H1 (cell line): Measurements from ENCODE around the gene PDE8A. TPM values are rescaled to one million over a fixed set of nuclear protein-coding genes. Genes with fewer than 3 reads are reported as not detected.

ENCODE experiments used
- CTCF ChIA-PET: fragments of 300-600 bp; sonication (Branson Sonifier 250); formaldehyde crosslinking; loops from one replicate; lab custom pipeline; 2021; ENCODE audit not compliant: partially characterized antibody; lab: Charles Lee
- POLR2A ChIA-PET: fragments of 300-600 bp; sonication (Branson Sonifier 250); formaldehyde crosslinking; loops from one replicate; lab custom pipeline; 2021; ENCODE audit warnings: inconsistent platforms; ENCODE audit not compliant: partially characterized antibody; lab: Charles Lee
- DNase-seq, 2 experiments: peaks; one replicate each; pipeline versions ENCODE4 v3.0.0 to v3.0.0-alpha.2; 2010 to 2022; ENCODE audit warnings: low spot score in 2 of 2, low read depth in 1 of 2, mixed read lengths in 1 of 2
- FAIRE-seq: peaks from 2 replicates; lab custom pipeline; 2011; peaks lifted over from hg19 to GRCh38; lab: Jason Lieb, UNC
- H2AFZ ChIP-seq: 2 replicates; pipeline ENCODE4 v1.8.1; 2012; ENCODE audit warnings: low read length, inconsistent platforms
- H2AK5ac ChIP-seq: 2 replicates; pipeline ENCODE4 v1.6.1; 2013; ENCODE audit warnings: low read depth, low read length
- H2BK120ac ChIP-seq: replicated peaks from 2 replicates; pipeline ENCODE3; 2013; ENCODE audit warnings: low read depth, low read length, inconsistent platforms
- H2BK12ac ChIP-seq: 2 replicates; pipeline ENCODE4 v1.6.1; 2013; ENCODE audit warnings: low read depth, low read length
- H2BK15ac ChIP-seq: 2 replicates; pipeline ENCODE4 v1.6.1; 2013; ENCODE audit warnings: low read length
- H2BK20ac ChIP-seq: 2 replicates; pipeline ENCODE4 v1.6.1; 2013; ENCODE audit warnings: low read length
- H2BK5ac ChIP-seq: 2 replicates; pipeline ENCODE4 v1.6.1; 2013; ENCODE audit warnings: low read depth, low read length
- H3K14ac ChIP-seq: 2 replicates; pipeline ENCODE4 v1.6.1; 2013; ENCODE audit warnings: inconsistent platforms; ENCODE audit not compliant: insufficient read length
- H3K18ac ChIP-seq: 2 replicates; pipeline ENCODE4 v1.6.1; 2013; ENCODE audit warnings: low read length; ENCODE audit errors: extremely low read depth
- H3K23ac ChIP-seq: 2 replicates; pipeline ENCODE4 v1.6.1; 2013; ENCODE audit warnings: inconsistent platforms; ENCODE audit not compliant: insufficient read length
- H3K23me2 ChIP-seq: 2 replicates; pipeline ENCODE4 v1.6.1; 2013; ENCODE audit warnings: low read depth, low read length
- H3K27ac ChIP-seq: 2 replicates; pipeline ENCODE4 v1.6.1; 2011; ENCODE audit warnings: low read depth, low read length, inconsistent platforms
- H3K27me3 ChIP-seq, 4 experiments: replicated peaks in 1 of 4; 1 replicate in 1 of 4; 2 replicates in 3 of 4; pipeline versions ENCODE4 v1.6.1 to v1.8.1; 2011 to 2013; ENCODE audit warnings: low read length in 3 of 4, mild to moderate bottlenecking in 3 of 4, inconsistent platforms in 2 of 4, mixed read lengths in 2 of 4, moderate library complexity in 1 of 4; ENCODE audit not compliant: control insufficient read depth in 3 of 4, insufficient read depth in 3 of 4; ENCODE audit errors: extremely low read depth in 1 of 4
- H3K36me3 ChIP-seq, 4 experiments: 2 replicates each; pipeline versions ENCODE4 v1.6.1 to v1.8.1; 2011 to 2013; ENCODE audit warnings: mild to moderate bottlenecking in 4 of 4, low read length in 3 of 4, moderate library complexity in 2 of 4, control low read depth in 1 of 4, inconsistent platforms in 1 of 4; ENCODE audit not compliant: insufficient read depth in 4 of 4, control insufficient read depth in 2 of 4
- H3K4ac ChIP-seq: replicated peaks from 2 replicates; pipeline ENCODE3; 2013; ENCODE audit warnings: low read length, low read depth, mixed read lengths, inconsistent platforms; ENCODE audit not compliant: insufficient read length
- H3K4me1 ChIP-seq, 4 experiments: replicated peaks in 1 of 4; 1 replicate in 1 of 4; 2 replicates in 3 of 4; pipeline versions ENCODE4 v1.6.1 to v1.8.1; 2011 to 2013; ENCODE audit warnings: low read length in 3 of 4, inconsistent platforms in 2 of 4, mixed read lengths in 1 of 4; ENCODE audit not compliant: insufficient read depth in 4 of 4, control insufficient read depth in 3 of 4
- H3K4me2 ChIP-seq, 2 experiments: 2 replicates each; pipeline versions ENCODE4 v1.6.1 to v1.8.1; 2011 to 2013; ENCODE audit warnings: low read depth in 2 of 2, low read length in 2 of 2, control low read depth in 1 of 2, inconsistent platforms in 1 of 2, mild to moderate bottlenecking in 1 of 2; ENCODE audit not compliant: insufficient read depth in 1 of 2
- H3K4me3 ChIP-seq, 4 experiments: fragments of 200-600, 300-600 bp in 1 of 4; sonication (generic), shearing (Covaris generic), sonication (Bioruptor Twin) in 1 of 4; 2 replicates each; pipeline versions ENCODE4 v1.5.1 to v1.8.1; 2011 to 2016; ENCODE audit warnings: low read length in 4 of 4, low read depth in 3 of 4, control low read depth in 2 of 4, inconsistent platforms in 2 of 4, mild to moderate bottlenecking in 2 of 4, mixed read lengths in 1 of 4, moderate library complexity in 1 of 4; ENCODE audit not compliant: insufficient read depth in 2 of 4; ENCODE audit errors: extremely low read depth in 1 of 4
- H3K56ac ChIP-seq: replicated peaks from 2 replicates; pipeline ENCODE3; 2013; ENCODE audit warnings: low read depth, mild to moderate bottlenecking, mixed read lengths, low read length, inconsistent platforms; ENCODE audit not compliant: insufficient read length
- H3K79me1 ChIP-seq: 2 replicates; pipeline ENCODE4 v1.6.1; 2013; ENCODE audit warnings: low read depth, low read length, control low read depth
- H3K79me2 ChIP-seq, 2 experiments: 2 replicates each; pipeline versions ENCODE4 v1.6.1 to v1.8.1; 2012 to 2013; ENCODE audit warnings: low read length in 2 of 2, mild to moderate bottlenecking in 2 of 2, inconsistent platforms in 1 of 2; ENCODE audit not compliant: insufficient read depth in 2 of 2, control insufficient read depth in 1 of 2
- H3K9ac ChIP-seq, 4 experiments: replicated peaks in 1 of 4; 1 replicate in 1 of 4; 2 replicates in 3 of 4; pipeline versions ENCODE4 v1.6.1 to v1.8.1; 2011 to 2013; ENCODE audit warnings: low read depth in 3 of 4, low read length in 3 of 4, control low read depth in 2 of 4, mild to moderate bottlenecking in 2 of 4, moderate library complexity in 2 of 4, inconsistent platforms in 1 of 4; ENCODE audit errors: extremely low read depth in 1 of 4
- H3K9me3 ChIP-seq, 2 experiments: 2 replicates each; pipeline versions ENCODE4 v1.6.1 to v1.8.1; 2012 to 2013; ENCODE audit warnings: mild to moderate bottlenecking in 2 of 2, moderate library complexity in 2 of 2, control low read depth in 1 of 2, inconsistent platforms in 1 of 2, low read depth in 1 of 2, low read length in 1 of 2, mixed read lengths in 1 of 2; ENCODE audit not compliant: insufficient read depth in 2 of 2
- H4K20me1 ChIP-seq, 2 experiments: replicated peaks in 1 of 2; 2 replicates each; pipeline versions ENCODE3 to v1.8.1; 2011 to 2013; ENCODE audit warnings: inconsistent platforms in 2 of 2, low read length in 2 of 2, mild to moderate bottlenecking in 1 of 2; ENCODE audit not compliant: insufficient read depth in 2 of 2, control insufficient read depth in 1 of 2
- H4K5ac ChIP-seq: 2 replicates; pipeline ENCODE4 v1.6.1; 2013; ENCODE audit warnings: low read length, low read depth, mixed read lengths, inconsistent platforms; ENCODE audit not compliant: insufficient read length
- H4K8ac ChIP-seq: 2 replicates; pipeline ENCODE4 v1.8.0; 2013; ENCODE audit warnings: mild to moderate bottlenecking, moderate library complexity, low read length, inconsistent platforms; ENCODE audit not compliant: insufficient read depth; ENCODE audit errors: extremely low read depth
- H4K91ac ChIP-seq: replicated peaks from 2 replicates; pipeline ENCODE3; 2013; ENCODE audit warnings: low read length, mixed read lengths, inconsistent platforms; ENCODE audit not compliant: insufficient read length
- CTBP2 ChIP-seq: IDR thresholded peaks from 2 replicates; pipeline ENCODE4 v1.7.0; 2011; ENCODE audit warnings: borderline replicate concordance, mild to moderate bottlenecking, moderate library complexity, mixed read lengths, low read length; ENCODE audit not compliant: insufficient read depth, insufficient read length
- KDM1A ChIP-seq: fragments of 200-600, 300-600 bp; sonication (generic); IDR thresholded peaks from 2 replicates; pipeline ENCODE4 v1.7.1; 2016; ENCODE audit warnings: mild to moderate bottlenecking, low read length, borderline replicate concordance
- NRF1 ChIP-seq: IDR thresholded peaks from 2 replicates; pipeline ENCODE4 v1.6.1; 2011; ENCODE audit warnings: mild to moderate bottlenecking, low read depth, low read length, improper control_type of control experiment
- POLR2AphosphoS5 ChIP-seq: IDR thresholded peaks from 2 replicates; pipeline ENCODE4 v1.6.1; 2011; ENCODE audit warnings: low read depth, low read length
- RXRA ChIP-seq: IDR thresholded peaks from 2 replicates; pipeline ENCODE4 v1.6.1; 2011; ENCODE audit warnings: low read depth, mild to moderate bottlenecking, low read length, moderate library complexity; ENCODE audit not compliant: insufficient read depth
- SIX5 ChIP-seq: IDR thresholded peaks from 2 replicates; pipeline ENCODE4 v1.6.1; 2011; ENCODE audit warnings: mild to moderate bottlenecking, low read depth, low read length
- SP2 ChIP-seq: IDR thresholded peaks from 2 replicates; pipeline ENCODE4 v1.6.1; 2012; ENCODE audit warnings: mild to moderate bottlenecking, low read length, inconsistent platforms
- SRF ChIP-seq: IDR thresholded peaks from 2 replicates; pipeline ENCODE4 v1.6.1; 2011; ENCODE audit warnings: mild to moderate bottlenecking, low read depth, low read length, moderate library complexity
- TBP ChIP-seq: IDR thresholded peaks from 2 replicates; pipeline ENCODE4 v1.6.1; 2011; ENCODE audit warnings: low read depth, low read length, improper control_type of control experiment
- YY1 ChIP-seq: IDR thresholded peaks from 2 replicates; pipeline ENCODE4 v1.6.1; 2011; ENCODE audit warnings: low read depth, mild to moderate bottlenecking, low read length
- WGBS, 2 experiments: shearing (Covaris generic) in 1 of 2; methylation state at CpG; one replicate each; pipeline versions ENCODE4 v1.1.6 to v1.1.7; 2013 to 2015; ENCODE audit warnings: low lambda C conversion rate in 2 of 2, mixed read lengths in 2 of 2, inconsistent platforms in 1 of 2, low coverage in 1 of 2, missing lambda C conversion rate in 1 of 2; ENCODE audit not compliant: insufficient replicate concordance in 2 of 2, insufficient coverage in 1 of 2, insufficient read length in 1 of 2; ENCODE audit errors: extremely low coverage in 1 of 2, missing lambda C conversion rate in 1 of 2; 5-methylcytosine and 5-hydroxymethylcytosine counted together
- polyA plus RNA-seq, 7 experiments: library from polyadenylated mRNA; depleted of rRNA in 3 of 7; stranded (reverse) in 5 of 7; unstranded in 2 of 7; fragments of >200 nt in 5 of 7; fragments of 200-250 nt in 2 of 7; gene quantifications; 1 replicate in 5 of 7; 2 replicates in 1 of 7; 4 replicates in 1 of 7; pipeline versions ENCODE4 v1.2.1 to v1.2.3, GENCODE V29; 2011 to 2013; ENCODE audit warnings: missing spikeins in 2 of 7, mixed read lengths in 2 of 7
- total RNA-seq: library from RNA; stranded (reverse); fragmentation: NEBNext Ultra II Directional; extraction: Animal tissue kit (Norgen Biotek cat#: 25700); gene quantifications from 2 replicates; pipeline ENCODE4 v1.2.1, GENCODE V29; 2021

PDE8A gene
- total and polyA plus RNA-seq, 2 of the 8 experiments (the other 6 are each of a cell fraction or from before 2014, with no cell fraction given): 6.9 to 7.8 TPM

DNA sequence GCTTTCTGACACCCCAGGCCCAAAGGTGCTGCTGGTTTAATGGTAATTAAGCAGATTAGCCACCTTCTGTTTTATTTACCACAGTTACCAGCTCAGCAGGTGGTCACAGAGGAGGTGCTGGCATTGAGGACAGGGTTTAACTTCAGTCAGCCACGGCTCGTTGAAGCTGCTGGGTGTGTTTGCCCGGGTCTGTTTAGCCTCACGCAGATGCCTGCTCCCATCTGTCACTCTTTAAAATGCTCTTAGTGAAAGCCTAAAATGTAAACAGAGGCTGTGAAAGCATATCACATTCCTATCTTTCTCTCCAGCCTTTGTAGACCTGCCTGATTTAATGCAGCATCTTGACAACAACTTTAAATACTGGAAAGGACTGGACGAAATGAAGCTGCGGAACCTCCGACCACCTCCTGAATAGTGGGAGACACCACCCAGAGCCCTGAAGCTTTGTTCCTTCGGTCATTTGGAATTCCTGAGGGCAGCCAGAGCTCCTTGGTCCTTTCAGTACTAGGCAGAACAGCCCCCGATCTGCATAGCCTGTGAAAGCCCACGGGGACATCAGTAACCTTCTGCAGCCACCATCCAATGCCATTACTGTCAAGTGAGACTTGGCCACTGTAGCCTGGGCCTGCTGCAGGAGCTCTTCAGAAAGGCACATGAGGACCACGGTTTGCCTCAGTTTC lies 156.0 kb downstream of the PDE8A start:
- WGBS, 2 experiments: 93% methylated on average over 11 of the region's 11 CpGs; no CpG with 5 or more reads in 1 of the 2 experiments
- Histone ChIP-seq H3K9me3 (no peaks in the 10 kb centered on the region), H3K79me2 (no peaks in the 10 kb centered on the region), H3K23ac (no peak overlapping the region), H3K9ac (no peak overlapping the region), H4K5ac (no peak overlapping the region), H3K56ac (no peak overlapping the region), H2BK120ac (no peak overlapping the region), H2BK15ac (no peak overlapping the region), H2BK20ac (no peak overlapping the region), H3K23me2 (no peaks in the 10 kb centered on the region), H2BK5ac (no peak overlapping the region; the same call in 1 of the 2 replicates), H3K4me1 (peaks cover 0 to 10% (median under 1%) of the 10 kb centered on the region in 4 experiments; a peak in 1 of 7 replicates), H4K8ac (no peak overlapping the region; the same call in 1 of the 2 replicates), H3K79me1 (no peaks in the 10 kb centered on the region), H3K4me3 (no peak overlapping the region), H4K91ac (no peak overlapping the region), H2BK12ac (no peak overlapping the region), H3K4me2 (no peak overlapping the region), H3K27ac (no peak overlapping the region), H2AFZ (no peak overlapping the region), H3K18ac (no peak overlapping the region), H3K4ac (no peak overlapping the region), H2AK5ac (no peak overlapping the region), H3K14ac (no peak overlapping the region), H3K36me3 (peaks cover 0 to 3% (median 0%) of the 10 kb centered on the region in 4 experiments; a peak in 1 of 8 replicates), H3K27me3 (no peaks in the 10 kb centered on the region), H4K20me1 (no peaks in the 10 kb centered on the region)
- FAIRE-seq (no peak), DNase-seq (no peak)
- TF ChIP-seq YY1: no peak
- TF ChIP-seq POLR2AphosphoS5: no peak
- no peak for TF ChIP-seq SIX5
- TF ChIP-seq TBP: no peak
- no peak for TF ChIP-seq NRF1
- no peak for TF ChIP-seq SP2
- TF ChIP-seq SRF: no peak
- TF ChIP-seq RXRA: no peak
- no peak for TF ChIP-seq KDM1A
- no peak for TF ChIP-seq CTBP2
- CTCF ChIA-PET: interaction anchor here (1.1 to 2.4 kb wide), 3 partner anchors 15 to 368 kb away, joined by 3 to 7 read pairs (median 3); no protein-coding TSS in a partner anchor
- POLR2A ChIA-PET: no interaction called here
